SK-N-SH (cell line): ENCODE data around the gene MYDGF. TPM values are rescaled to one million over a fixed set of nuclear protein-coding genes. Genes with fewer than 3 reads are reported as not detected.

Experiments
- CTCF ChIA-PET: fragments of 300-600, 350-600 bp; formaldehyde crosslinking; extraction: SDS; loops from one replicate; lab custom pipeline; 2021; lab: Yijun Ruan, JAX
- POLR2A ChIA-PET: fragments of 350-600 bp; sonication (Branson Sonifier 250); formaldehyde crosslinking; extraction: SDS; loops from one replicate; lab custom pipeline; 2020; ENCODE audit warnings: antibody characterized with exemption, inconsistent platforms; lab: Yijun Ruan, JAX
- DNase-seq: peaks from one replicate; pipeline ENCODE4 v3.0.0; 2012
- H2AFZ ChIP-seq: fragments of 200-600 bp; sonication (generic); 2 replicates; pipeline ENCODE4 v1.8.1; 2016; ENCODE audit warnings: antibody characterized with exemption, mild to moderate bottlenecking, low read depth
- H3F3A ChIP-seq: fragments of 200-600 bp; sonication (generic); replicated peaks from 2 replicates; pipeline ENCODE3; 2016; ENCODE audit warnings: antibody characterized with exemption, mild to moderate bottlenecking; ENCODE audit not compliant: insufficient read depth
- H3K27ac ChIP-seq, 2 experiments: fragments of 200-500 bp in 1 of 2; fragments of 200-600 bp in 1 of 2; sonication (Bioruptor generic) in 1 of 2; sonication (generic), shearing (Covaris generic) in 1 of 2; 2 replicates each; pipeline versions ENCODE4 v1.5.1 to v1.6.1; 2014 to 2016; ENCODE audit warnings: low read depth in 2 of 2, inconsistent platforms in 1 of 2, low read length in 1 of 2, mild to moderate bottlenecking in 1 of 2, mixed read lengths in 1 of 2
- H3K27me3 ChIP-seq: fragments of 200-600 bp; sonication (generic), shearing (Covaris generic); 2 replicates; pipeline ENCODE4 v1.6.1; 2016; ENCODE audit warnings: mixed run types; ENCODE audit not compliant: insufficient read depth
- H3K36me3 ChIP-seq, 2 experiments: fragments of 200-500 bp in 1 of 2; fragments of 200-600 bp in 1 of 2; sonication (Bioruptor generic) in 1 of 2; sonication (generic) in 1 of 2; replicated peaks in 1 of 2; 2 replicates each; pipeline versions ENCODE3 to v1.5.1; 2014 to 2016; ENCODE audit warnings: low read length in 1 of 2, mild to moderate bottlenecking in 1 of 2; ENCODE audit not compliant: insufficient read depth in 2 of 2, control insufficient read depth in 1 of 2
- H3K4me1 ChIP-seq, 2 experiments: fragments of 200-500 bp in 1 of 2; fragments of 200-600 bp in 1 of 2; sonication (Bioruptor generic) in 1 of 2; sonication (generic), shearing (Covaris generic) in 1 of 2; 2 replicates each; pipeline versions ENCODE4 v1.5.1 to v1.6.1; 2014 to 2016; ENCODE audit warnings: low read depth in 1 of 2, low read length in 1 of 2, mixed run types in 1 of 2; ENCODE audit not compliant: insufficient read depth in 2 of 2, control insufficient read depth in 1 of 2
- H3K4me2 ChIP-seq: fragments of 200-600 bp; sonication (generic), shearing (Covaris generic); 2 replicates; pipeline ENCODE4 v1.6.1; 2017; ENCODE audit warnings: mixed run types
- H3K4me3 ChIP-seq, 2 experiments: fragments of 200-500 bp in 1 of 2; fragments of 200-600 bp in 1 of 2; sonication (Bioruptor generic) in 1 of 2; sonication (generic), shearing (Covaris generic) in 1 of 2; 2 replicates each; pipeline versions ENCODE4 v1.5.1 to v1.8.1; 2014 to 2016; ENCODE audit warnings: low read depth in 2 of 2, inconsistent platforms in 1 of 2, low read length in 1 of 2, mild to moderate bottlenecking in 1 of 2, mixed read lengths in 1 of 2, moderate library complexity in 1 of 2
- H3K79me2 ChIP-seq: fragments of 200-600 bp; sonication (generic); 2 replicates; pipeline ENCODE4 v1.8.1; 2017; ENCODE audit warnings: mild to moderate bottlenecking; ENCODE audit not compliant: insufficient read depth
- H3K9ac ChIP-seq: fragments of 200-600 bp; sonication (generic); 2 replicates; pipeline ENCODE4 v1.6.1; 2017; ENCODE audit warnings: mixed run types
- H3K9me2 ChIP-seq: fragments of 200-600 bp; sonication (generic); 2 replicates; pipeline ENCODE4 v1.6.1; 2017; ENCODE audit warnings: mixed run types
- H3K9me3 ChIP-seq: fragments of 200-600 bp; sonication (generic); 2 replicates; pipeline ENCODE4 v1.6.1; 2017; ENCODE audit warnings: mixed run types, mild to moderate bottlenecking, moderate library complexity
- H4K20me1 ChIP-seq: fragments of 200-600 bp; sonication (generic); 2 replicates; pipeline ENCODE4 v1.6.1; 2017; ENCODE audit warnings: mild to moderate bottlenecking, mixed run types; ENCODE audit not compliant: insufficient read depth
- CHD2 ChIP-seq: fragments of 150-350 bp; IDR thresholded peaks from 2 replicates; pipeline ENCODE4 v1.6.1; 2018; ENCODE audit warnings: low read length; ENCODE audit not compliant: partially characterized antibody
- EP300 ChIP-seq, 2 experiments: IDR thresholded peaks; 2 replicates each; pipeline versions ENCODE4 v1.4.0 to v1.6.1; 2012; ENCODE audit warnings: borderline replicate concordance in 1 of 2, low read depth in 1 of 2, low read length in 1 of 2
- EZH2phosphoT487 ChIP-seq: fragments of 200-600 bp; sonication (generic); IDR thresholded peaks from 2 replicates; pipeline ENCODE4 v1.6.1; 2017; ENCODE audit warnings: low read depth, mixed run types, mild to moderate bottlenecking, antibody characterized with exemption, moderate library complexity, borderline replicate concordance
- FOSL2 ChIP-seq: IDR thresholded peaks from 2 replicates; pipeline ENCODE4 v1.4.0; 2012; ENCODE audit warnings: low read depth, mild to moderate bottlenecking, moderate library complexity, borderline replicate concordance
- FOXJ3 ChIP-seq: sonication (generic); formaldehyde crosslinking; IDR thresholded peaks from 2 replicates; pipeline ENCODE4 v1.5.1; 2020; ENCODE audit warnings: mild to moderate bottlenecking, missing genetic modification reagents
- FOXM1 ChIP-seq: IDR thresholded peaks from 2 replicates; pipeline ENCODE4 v1.4.0; 2012; ENCODE audit warnings: low read depth, mild to moderate bottlenecking
- GABPA ChIP-seq: IDR thresholded peaks from 2 replicates; pipeline ENCODE4 v1.4.0; 2012; ENCODE audit warnings: low read depth, mild to moderate bottlenecking
- GATA2 ChIP-seq: sonication (generic); formaldehyde crosslinking; IDR thresholded peaks from 2 replicates; pipeline ENCODE4 v1.5.0; 2020; ENCODE audit warnings: mild to moderate bottlenecking, missing genetic modification reagents
- JUND ChIP-seq: IDR thresholded peaks from 2 replicates; pipeline ENCODE4 v1.4.0; 2012
- MEF2A ChIP-seq: IDR thresholded peaks from 2 replicates; pipeline ENCODE4 v1.4.0; 2012; ENCODE audit warnings: low read depth, borderline replicate concordance
- MXI1 ChIP-seq: IDR thresholded peaks from 2 replicates; pipeline ENCODE4 v1.6.1; 2012; ENCODE audit warnings: mild to moderate bottlenecking, low read depth, low read length, improper control_type of control experiment
- NFIC ChIP-seq: IDR thresholded peaks from 2 replicates; pipeline ENCODE4 v1.4.0; 2012; ENCODE audit warnings: borderline replicate concordance
- RCOR1 ChIP-seq: fragments of 150-350 bp; IDR thresholded peaks from 2 replicates; pipeline ENCODE4 v1.6.1; 2017; ENCODE audit warnings: antibody characterized with exemption, low read length
- RFX5 ChIP-seq: IDR thresholded peaks from 2 replicates; pipeline ENCODE4 v1.6.1; 2012; ENCODE audit warnings: mild to moderate bottlenecking, improper control_type of control experiment, low read length
- RXRA ChIP-seq: IDR thresholded peaks from 2 replicates; pipeline ENCODE4 v1.4.0; 2012; ENCODE audit warnings: low read depth, mild to moderate bottlenecking, borderline replicate concordance
- SMC3 ChIP-seq: IDR thresholded peaks from 2 replicates; pipeline ENCODE4 v1.6.1; 2012; ENCODE audit warnings: low read depth, low read length, improper control_type of control experiment
- YY1 ChIP-seq: IDR thresholded peaks from 2 replicates; pipeline ENCODE4 v1.4.0; 2012; ENCODE audit warnings: low read depth, mild to moderate bottlenecking
- WGBS: methylation state at CpG from one replicate; pipeline ENCODE4 v1.1.6; 2017; ENCODE audit warnings: low lambda C conversion rate; 5-methylcytosine and 5-hydroxymethylcytosine counted together
- polyA plus RNA-seq, 3 experiments: library from polyadenylated mRNA; depleted of rRNA; stranded (reverse); fragments of >200 nt; gene quantifications; 2 replicates each; pipeline ENCODE4 v1.2.3, GENCODE V29; 2012
- TF ChIP-seq, protein P1 (sequence below): IDR thresholded peaks from 2 replicates; pipeline ENCODE4; 2012
- TF ChIP-seq, protein P2 (sequence below): IDR thresholded peaks from 2 replicates; pipeline ENCODE4 v1.4.0; 2012; ENCODE audit warnings: low read depth, borderline replicate concordance
- TF ChIP-seq, protein P3 (sequence below): IDR thresholded peaks from 2 replicates; pipeline ENCODE4 v1.4.0; 2012; ENCODE audit warnings: low read depth, borderline replicate concordance

The MYDGF gene
- polyA plus RNA-seq, 1 of the 3 experiments (the other 2 are of a cell fraction) = 312 TPM

DNA sequence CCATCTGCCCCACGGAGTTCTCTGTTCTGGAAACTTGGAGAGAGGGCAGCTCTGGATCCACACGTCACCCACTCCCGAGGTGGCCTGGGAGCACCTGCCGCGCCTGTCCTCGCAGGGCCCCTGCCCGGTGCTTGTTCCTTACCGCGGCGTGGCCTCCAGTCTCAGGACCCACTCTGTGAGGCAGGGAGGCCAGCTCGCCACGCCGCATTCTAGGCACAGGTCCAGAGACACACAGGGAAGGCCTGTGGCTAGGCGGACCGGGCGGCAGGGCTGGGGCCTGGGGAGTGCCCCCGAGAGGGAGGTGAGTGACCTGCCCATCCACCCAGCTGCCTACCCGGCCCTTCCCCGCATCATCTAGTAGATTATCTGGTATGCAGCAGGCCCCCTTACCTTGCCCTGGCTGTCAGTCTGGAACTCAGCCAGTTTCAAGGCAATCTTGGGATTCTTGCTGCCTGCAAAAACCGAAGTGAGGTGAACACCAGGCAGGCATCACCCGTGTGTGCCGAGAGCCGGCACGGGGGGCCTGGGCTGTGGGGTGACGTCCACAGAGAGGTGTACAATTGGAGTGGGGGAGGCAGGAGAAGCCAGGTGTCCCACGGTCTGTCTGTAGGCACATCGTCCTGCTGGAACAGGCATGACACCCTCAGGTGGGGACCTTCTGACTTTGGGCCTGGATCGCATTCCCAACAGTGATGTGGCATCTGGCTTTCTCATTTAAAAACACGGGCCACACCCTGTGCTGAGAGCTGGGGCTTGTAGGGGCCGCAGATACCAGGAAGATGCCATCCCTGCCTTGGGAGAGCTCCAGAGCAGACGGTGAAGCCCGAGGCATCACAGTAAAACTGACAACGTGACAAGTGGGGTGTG, 29.9 kb upstream of the MYDGF start:
- Histone ChIP-seq H2AFZ (no peak overlapping the region), H3K9ac (no peak overlapping the region), H3K27me3 (no peaks in the 10 kb centered on the region), H3K9me3 (no peaks in the 10 kb centered on the region), H3K4me2 (no peak overlapping the region), H3K9me2 (no peaks in the 10 kb centered on the region), H3F3A (peaks cover 25% of the 10 kb centered on the region), H3K4me3 (no peak overlapping the region), H3K4me1 (peaks cover 0 to 17% of the 10 kb centered on the region in 2 experiments; a peak in 2 of 4 replicates), H3K27ac (no peak overlapping the region), H3K36me3 (peaks cover 35 to 54% of the 10 kb centered on the region in 2 experiments), H3K79me2 (no peaks in the 10 kb centered on the region), H4K20me1 (no peaks in the 10 kb centered on the region)
- no peak for DNase-seq
- ChIA-PET POLR2A (no interaction called here), CTCF (no interaction called here)
- 89% methylated on average over 7 of the region's 33 CpGs for WGBS
- TF ChIP-seq RXRA (no peak), MEF2A (no peak), NFIC (no peak), MXI1 (no peak), RCOR1 (no peak), EP300 (IDR thresholded peaks at IDR 0.05; ENCODE audit: borderline replicate concordance in 1 of 2, low read depth in 1 of 2, low read length in 1 of 2) (no peak), FOSL2 (no peak), CHD2 (no peak), GATA2 (CRISPR knock-in tag) (no peak), JUND (no peak)
- TF ChIP-seq, protein P1, sequence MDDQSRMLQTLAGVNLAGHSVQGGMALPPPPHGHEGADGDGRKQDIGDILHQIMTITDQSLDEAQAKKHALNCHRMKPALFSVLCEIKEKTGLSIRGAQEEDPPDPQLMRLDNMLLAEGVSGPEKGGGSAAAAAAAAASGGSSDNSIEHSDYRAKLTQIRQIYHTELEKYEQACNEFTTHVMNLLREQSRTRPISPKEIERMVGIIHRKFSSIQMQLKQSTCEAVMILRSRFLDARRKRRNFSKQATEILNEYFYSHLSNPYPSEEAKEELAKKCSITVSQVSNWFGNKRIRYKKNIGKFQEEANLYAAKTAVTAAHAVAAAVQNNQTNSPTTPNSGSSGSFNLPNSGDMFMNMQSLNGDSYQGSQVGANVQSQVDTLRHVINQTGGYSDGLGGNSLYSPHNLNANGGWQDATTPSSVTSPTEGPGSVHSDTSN = no peak
- TF ChIP-seq, protein P2, sequence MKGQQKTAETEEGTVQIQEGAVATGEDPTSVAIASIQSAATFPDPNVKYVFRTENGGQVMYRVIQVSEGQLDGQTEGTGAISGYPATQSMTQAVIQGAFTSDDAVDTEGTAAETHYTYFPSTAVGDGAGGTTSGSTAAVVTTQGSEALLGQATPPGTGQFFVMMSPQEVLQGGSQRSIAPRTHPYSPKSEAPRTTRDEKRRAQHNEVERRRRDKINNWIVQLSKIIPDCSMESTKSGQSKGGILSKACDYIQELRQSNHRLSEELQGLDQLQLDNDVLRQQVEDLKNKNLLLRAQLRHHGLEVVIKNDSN = no peak
- TF ChIP-seq, protein P3, sequence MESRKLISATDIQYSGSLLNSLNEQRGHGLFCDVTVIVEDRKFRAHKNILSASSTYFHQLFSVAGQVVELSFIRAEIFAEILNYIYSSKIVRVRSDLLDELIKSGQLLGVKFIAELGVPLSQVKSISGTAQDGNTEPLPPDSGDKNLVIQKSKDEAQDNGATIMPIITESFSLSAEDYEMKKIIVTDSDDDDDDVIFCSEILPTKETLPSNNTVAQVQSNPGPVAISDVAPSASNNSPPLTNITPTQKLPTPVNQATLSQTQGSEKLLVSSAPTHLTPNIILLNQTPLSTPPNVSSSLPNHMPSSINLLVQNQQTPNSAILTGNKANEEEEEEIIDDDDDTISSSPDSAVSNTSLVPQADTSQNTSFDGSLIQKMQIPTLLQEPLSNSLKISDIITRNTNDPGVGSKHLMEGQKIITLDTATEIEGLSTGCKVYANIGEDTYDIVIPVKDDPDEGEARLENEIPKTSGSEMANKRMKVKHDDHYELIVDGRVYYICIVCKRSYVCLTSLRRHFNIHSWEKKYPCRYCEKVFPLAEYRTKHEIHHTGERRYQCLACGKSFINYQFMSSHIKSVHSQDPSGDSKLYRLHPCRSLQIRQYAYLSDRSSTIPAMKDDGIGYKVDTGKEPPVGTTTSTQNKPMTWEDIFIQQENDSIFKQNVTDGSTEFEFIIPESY = no peak

DNA sequence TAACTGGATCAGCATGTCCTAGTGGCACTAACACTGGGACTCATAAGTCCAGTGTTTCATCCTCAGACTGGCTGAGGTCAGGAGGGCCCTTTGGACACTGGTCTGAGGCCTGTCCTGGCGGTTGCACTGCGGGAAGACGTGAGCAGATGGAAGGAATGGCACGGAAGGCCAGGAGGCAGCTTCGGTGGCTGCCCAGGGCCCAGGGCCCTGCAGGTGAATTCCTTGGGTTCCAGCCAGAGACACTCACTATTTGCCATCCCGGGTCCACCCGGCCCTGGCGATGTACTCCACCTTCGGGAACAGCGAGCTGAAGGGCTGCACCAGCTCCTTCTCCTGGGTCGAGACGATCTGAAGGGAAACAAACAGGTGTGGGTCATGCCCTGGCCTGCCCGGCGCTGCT, 27.2 kb upstream of the MYDGF start:
- no peak for DNase-seq

More for the DNA sequence above, 27.2 kb upstream of the MYDGF start:
- peak overlapping the region; percentile 7 to 74; a peak in 2 of 4 replicates for H3K27ac ChIP-seq
- H3K9ac ChIP-seq = no peak overlapping the region
- ChIA-PET POLR2A (no interaction called here), CTCF (interaction anchor here (1.3 kb wide), 1 partner anchor 174 kb away, joined by 3 read pairs; no protein-coding TSS in a partner anchor)
- H3K36me3 ChIP-seq = peaks cover 38 to 66% of the 10 kb centered on the region in 2 experiments
- H3K9me3 ChIP-seq = no peaks in the 10 kb centered on the region
- no peak overlapping the region for H3K4me2 ChIP-seq
- H3K4me1 ChIP-seq = peaks cover 0 to 28% of the 10 kb centered on the region in 2 experiments; a peak in 2 of 4 replicates
- H3F3A ChIP-seq = peaks cover 34% of the 10 kb centered on the region
- no peaks in the 10 kb centered on the region; the same call in 1 of the 2 replicates for H3K79me2 ChIP-seq
- no peak for TF ChIP-seq FOXM1
- TF ChIP-seq, protein P1 = no peak
- TF ChIP-seq FOSL2 = no peak
- TF ChIP-seq RFX5 = no peak
- no peak for TF ChIP-seq GABPA
- no peak for TF ChIP-seq EZH2phosphoT487
- no peak for TF ChIP-seq YY1
- TF ChIP-seq FOXJ3 (CRISPR knock-in tag) = no peak
- no peak for TF ChIP-seq CHD2
- TF ChIP-seq SMC3 = no peak
- TF ChIP-seq NFIC = no peak
- H3K9me2 ChIP-seq = no peaks in the 10 kb centered on the region
- 100% methylated on average over 1 of the region's 14 CpGs for WGBS
- no peaks in the 10 kb centered on the region for H4K20me1 ChIP-seq
- H3K27me3 ChIP-seq = no peaks in the 10 kb centered on the region
- H3K4me3 ChIP-seq = no peak overlapping the region
- no peak overlapping the region for H2AFZ ChIP-seq
